Cerebellar cortex (tissue), 1 donor: ENCODE data around the gene CASP10.
"Not testable (repeated sequence)": the region's sequence is repeated elsewhere in the genome, so short reads cannot be mapped to it uniquely, and the experiment has no call there.

ENCODE experiments used
- DNase-seq: peaks from one replicate; pipeline ENCODE4 v3.0.0-alpha.2; 2015; ENCODE audit warnings: low spot score

Gene CASP10

GRCh38 chr2:201182650-201183364 lies at the start of gene CASP10:
TSS of gene CASP10 (plus strand) at chr2:201183141. CDS start at chr2:201185778, 2,637 bp downstream.
- peak; percentile 12 for DNase-seq

- DNase-seq: no peak
These were observed 47.6 kb upstream of the CASP10 start for GRCh38 chr2:201135386-201135785.

- no peak for DNase-seq
These were observed 46.0 kb upstream of the CASP10 start for GRCh38 chr2:201136889-201137321.

- no peak for DNase-seq
These were observed 45.2 kb upstream of the CASP10 start for GRCh38 chr2:201137505-201138400.

- no peak for DNase-seq
These were observed 44.5 kb upstream of the CASP10 start for GRCh38 chr2:201138401-201138970.

- not testable (repeated sequence) for DNase-seq
These were observed 43.8 kb upstream of the CASP10 start for GRCh38 chr2:201138986-201139781.

- no peak for DNase-seq
These were observed 42.9 kb upstream of the CASP10 start for GRCh38 chr2:201139836-201140604.

- no peak for DNase-seq
These were observed 38.6 kb upstream of the CASP10 start for GRCh38 chr2:201144101-201145051.

GRCh38 chr2:201148434-201148990 lies 34.4 kb upstream of the CASP10 start:
- DNase-seq: no peak

- DNase-seq: no peak
These were observed 33.7 kb upstream of the CASP10 start for GRCh38 chr2:201149064-201149820.

- DNase-seq: not testable (repeated sequence)
These were observed 33.1 kb upstream of the CASP10 start for GRCh38 chr2:201149821-201150165.

- DNase-seq: no peak
These were observed 32.4 kb upstream of the CASP10 start for GRCh38 chr2:201150454-201151020.

GRCh38 chr2:201151127-201151981 lies 31.6 kb upstream of the CASP10 start:
- DNase-seq: no peak

- DNase-seq: no peak
These were observed 30.4 kb upstream of the CASP10 start for GRCh38 chr2:201152517-201152916.

- DNase-seq: no peak
These were observed 29.7 kb upstream of the CASP10 start for GRCh38 chr2:201152999-201153815.

- no peak for DNase-seq
These were observed 28.1 kb upstream of the CASP10 start for GRCh38 chr2:201154615-201155399.
